Natural killer cell (primary cell): ENCODE measurements around the gene TTK. TPM values are rescaled to one million over a fixed set of nuclear protein-coding genes. Genes with fewer than 3 reads are reported as not detected.
A peak's percentile ranks its signal among the peaks of the same experiment; 100 is the strongest.

Source experiments
- ATAC-seq, 3 donors: fragments of 150-1000 bp in 2 of 3; fragments of 200-7000 bp in 1 of 3; cut with Tn5 transposase; 1 replicate in 1 of 3; 2 replicates in 2 of 3; pipeline ENCODE4 v1.10.0; 2021; ENCODE audit warnings: mild to moderate bottlenecking in 2 of 3, moderate library complexity in 2 of 3
- DNase-seq, 2 donors: peaks; one replicate each; pipeline versions ENCODE4 v3.0.0 to v3.0.0-alpha.2; 2013 to 2021; ENCODE audit warnings: mixed read lengths in 1 of 2
- H3K27ac ChIP-seq: one replicate; pipeline ENCODE4 v1.5.1; 2013; ENCODE audit warnings: mild to moderate bottlenecking, low read length
- H3K27me3 ChIP-seq: one replicate; pipeline ENCODE4 v1.6.1; 2013; ENCODE audit warnings: low read length; ENCODE audit not compliant: control insufficient read depth, insufficient read depth
- H3K36me3 ChIP-seq: one replicate; pipeline ENCODE4 v1.6.1; 2013; ENCODE audit warnings: low read length; ENCODE audit not compliant: control insufficient read depth, insufficient read depth
- H3K4me1 ChIP-seq: one replicate; pipeline ENCODE4 v1.6.1; 2013; ENCODE audit warnings: low read length; ENCODE audit not compliant: control insufficient read depth, insufficient read depth
- H3K4me3 ChIP-seq: one replicate; pipeline ENCODE4 v1.5.1; 2013; ENCODE audit warnings: low read length
- H3K9me3 ChIP-seq: one replicate; pipeline ENCODE4 v1.6.1; 2013; ENCODE audit warnings: low read length; ENCODE audit not compliant: control insufficient read depth, insufficient read depth
- H3K27ac Mint-ChIP-seq, 2 donors: one replicate each; pipeline ENCODE4 v1.8.0; 2022; ENCODE audit warnings: mild to moderate bottlenecking in 2 of 2, mixed read lengths in 2 of 2, moderate library complexity in 1 of 2
- H3K27me3 Mint-ChIP-seq, 2 donors: one replicate each; pipeline ENCODE4 v1.8.0; 2022; ENCODE audit warnings: low read depth in 2 of 2, mixed read lengths in 2 of 2
- H3K36me3 Mint-ChIP-seq: one replicate; pipeline ENCODE4 v1.8.0; 2022; ENCODE audit warnings: mixed read lengths
- H3K4me1 Mint-ChIP-seq, 2 donors: one replicate each; pipeline ENCODE4 v1.8.0; 2022; ENCODE audit warnings: mixed read lengths in 2 of 2
- H3K4me3 Mint-ChIP-seq: one replicate; pipeline ENCODE4 v1.8.0; 2022; ENCODE audit warnings: mild to moderate bottlenecking, moderate library complexity, mixed read lengths
- H3K9me3 Mint-ChIP-seq, 2 donors: one replicate each; pipeline ENCODE4 v1.8.0; 2022; ENCODE audit warnings: mixed read lengths in 2 of 2
- CTCF ChIP-seq: fragments of 200-600 bp; IDR thresholded peaks from one replicate; pipeline ENCODE4 v1.8.0; 2022; ENCODE audit warnings: antibody characterized with exemption
- WGBS: methylation state at CpG from one replicate; pipeline ENCODE4 v1.1.7; 2013; ENCODE audit warnings: missing lambda C conversion rate; ENCODE audit not compliant: insufficient coverage; 5-methylcytosine and 5-hydroxymethylcytosine counted together
- intact Hi-C: fragments of 100-400 bp; cut with micrococcal nuclease; formaldehyde crosslinking; loops from one replicate; pipeline ENCODE4 v1.14.2; 2022
- total RNA-seq, 4 donors: library from RNA; stranded (reverse); fragments of 120-200 nt in 1 of 4; gene quantifications; one replicate each; pipeline versions ENCODE4 v1.2.3 to v1.2.4, GENCODE V29; 2013 to 2022

The TTK gene
- total RNA-seq, 3 donors from 2014 or later (not counting 1 experiment from before 2014, with no cell fraction given): 0.87 to 1.7 (median 1.2) TPM

- no peak overlapping the region for H3K4me3 Mint-ChIP-seq
- no peaks in the 10 kb centered on the region for H3K4me1 Mint-ChIP-seq
- H3K36me3 Mint-ChIP-seq: no peaks in the 10 kb centered on the region
- peaks cover 3 to 13% of the 10 kb centered on the region in 2 donors for H3K27me3 Mint-ChIP-seq
- 18% methylated on average over 1 of the region's 2 CpGs for WGBS
- H3K27ac ChIP-seq: no peak overlapping the region
- TF ChIP-seq CTCF: no peak
- no peak overlapping the region for H3K27ac Mint-ChIP-seq
- H3K4me3 ChIP-seq: no peak overlapping the region
- no peaks in the 10 kb centered on the region for H3K9me3 ChIP-seq
- H3K4me1 ChIP-seq: no peaks in the 10 kb centered on the region
- H3K9me3 Mint-ChIP-seq: no peaks in the 10 kb centered on the region
- peak in 1 of 2 donors; percentile 54 for DNase-seq
- H3K27me3 ChIP-seq: no peaks in the 10 kb centered on the region
- intact Hi-C loops: no loop called here
- no peaks in the 10 kb centered on the region for H3K36me3 ChIP-seq
- no peak for ATAC-seq
Observed at GRCh38 chr6:79984261-79984660, 20.2 kb upstream of the TTK start.

- DNase-seq (no peak), ATAC-seq (no peak)
- no peaks in the 10 kb centered on the region for H3K36me3 Mint-ChIP-seq
- Histone ChIP-seq H3K9me3 (no peaks in the 10 kb centered on the region), H3K36me3 (no peaks in the 10 kb centered on the region), H3K27me3 (no peaks in the 10 kb centered on the region), H3K4me3 (no peak overlapping the region), H3K27ac (no peak overlapping the region), H3K4me1 (no peaks in the 10 kb centered on the region)
- no peak overlapping the region for H3K27ac Mint-ChIP-seq
- H3K27me3 Mint-ChIP-seq: peaks cover 3 to 12% of the 10 kb centered on the region in 2 donors
- no peak overlapping the region for H3K4me3 Mint-ChIP-seq
- intact Hi-C loops: no loop called here
- no peaks in the 10 kb centered on the region for H3K4me1 Mint-ChIP-seq
- H3K9me3 Mint-ChIP-seq: no peaks in the 10 kb centered on the region
- no peak for TF ChIP-seq CTCF
Observed at GRCh38 chr6:79985128-79985527, 19.3 kb upstream of the TTK start.

- ATAC-seq: no peak
- Histone ChIP-seq H3K4me3 (no peak overlapping the region), H3K4me1 (no peaks in the 10 kb centered on the region), H3K27ac (no peak overlapping the region), H3K36me3 (no peaks in the 10 kb centered on the region), H3K9me3 (no peaks in the 10 kb centered on the region), H3K27me3 (no peaks in the 10 kb centered on the region)
- no peak for TF ChIP-seq CTCF
- DNase-seq: no peak
- H3K36me3 Mint-ChIP-seq: no peaks in the 10 kb centered on the region
- H3K27me3 Mint-ChIP-seq: peaks cover 3% of the 10 kb centered on the region in 2 donors
- intact Hi-C loops: no loop called here
- no peak overlapping the region for H3K4me3 Mint-ChIP-seq
- no peaks in the 10 kb centered on the region for H3K9me3 Mint-ChIP-seq
- H3K27ac Mint-ChIP-seq: no peak overlapping the region
- H3K4me1 Mint-ChIP-seq: no peaks in the 10 kb centered on the region
- 80% methylated on average over 1 of the region's 1 CpG for WGBS
Observed at GRCh38 chr6:79989641-79990040, 14.8 kb upstream of the TTK start.
